ENCODE measurements around the gene HMGB2. TPM values are rescaled to one million over a fixed set of nuclear protein-coding genes. Genes with fewer than 3 reads are reported as not detected.

The HMGB2 gene
- total and polyA plus RNA-seq, 2 donors (not counting 3 experiments of a cell fraction or from before 2014, with no cell fraction given): 45.9 to 233 TPM

DNA sequence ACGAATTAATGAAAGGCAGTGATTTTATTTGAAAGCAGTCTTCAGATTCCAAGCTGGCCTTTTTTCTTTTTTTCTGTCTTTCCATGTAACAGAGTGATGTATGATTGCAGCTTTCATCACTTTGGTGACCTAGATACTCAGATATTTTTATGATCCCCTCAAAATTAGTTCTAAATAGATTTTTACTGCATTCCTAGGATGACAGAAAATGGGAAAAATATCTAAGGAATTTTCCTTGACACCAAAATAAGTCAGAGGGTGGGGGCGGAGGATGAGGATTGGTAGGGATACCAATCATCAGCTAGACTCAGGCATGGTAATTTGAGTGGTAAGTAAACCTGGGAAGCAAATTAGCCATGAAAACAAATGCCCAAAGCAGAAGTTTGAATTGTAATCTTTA lies 11.9 kb upstream of the HMGB2 start:
- Histone ChIP-seq H3K9me1 (replicated peaks; ENCODE audit: control insufficient read depth, extremely low read depth, insufficient read depth, low read length) (no peaks in the 10 kb centered on the region), H3K79me2 (ENCODE audit: control insufficient read depth, insufficient read depth, low read length) (no peaks in the 10 kb centered on the region), H3K4me2 (ENCODE audit: insufficient read depth, low read length) (no peak overlapping the region), H2AFZ (ENCODE audit: low read depth, low read length) (no peak overlapping the region), H3K9ac (replicated peaks; ENCODE audit: extremely low read depth, insufficient read depth, low read length) (no peak overlapping the region), H3K4me1 (ENCODE audit: control insufficient read depth, extremely low read depth, insufficient read depth, low read length) (peaks cover 2% of the 10 kb centered on the region), H3K4me3 (replicated peaks in 1 of 3; ENCODE audit: insufficient read depth in 1 of 3, low read depth in 1 of 3, low read length in 3 of 3) (no peak overlapping the region), H3K36me3 (ENCODE audit: control insufficient read depth in 2 of 2, extremely low read depth in 1 of 2, insufficient read depth in 2 of 2, low read length in 2 of 2) (no peaks in the 10 kb centered on the region), H3K27me3 (ENCODE audit: control insufficient read depth in 2 of 2, insufficient read depth in 2 of 2, low read length in 2 of 2) (no peaks in the 10 kb centered on the region), H3K9me3 (replicated peaks; ENCODE audit: control insufficient read depth, insufficient read depth, low read length) (no peaks in the 10 kb centered on the region), H3K27ac (ENCODE audit: insufficient read depth, low read depth, low read length) (no peak overlapping the region), H4K20me1 (replicated peaks; ENCODE audit: control insufficient read depth, extremely low read depth, insufficient read depth, low read length) (no peaks in the 10 kb centered on the region)
- no peak for FAIRE-seq
- BruUV-seq (replicated peaks): no TSS peak
- no peak for DNase-seq (ENCODE audit: low read depth, low spot score)
- CTCF ChIA-PET: interaction anchor here (0.9 to 2.5 kb wide), 4 partner anchors 10 to 27 kb away, joined by 3 to 7 read pairs (median 4); no protein-coding TSS in a partner anchor
- dilution Hi-C loops (cut with MboI; ENCODE audit: extremely low pct_ligation_motif_present, low sequenced_read_pairs) (no loop called here), intact Hi-C loops (cut with micrococcal nuclease) (no loop called here)
- TF ChIP-seq FOS (IDR thresholded peaks at IDR 0.05; ENCODE audit: borderline replicate concordance, insufficient read depth, low read length) (no peak), EZH2 (IDR thresholded peaks at IDR 0.05; ENCODE audit: borderline replicate concordance, low read depth, low read length, severe bottlenecking) (no peak), POLR2A (IDR thresholded peaks at IDR 0.05; ENCODE audit: low read depth, low read length) (no peak)
- TF ChIP-seq, protein P1, sequence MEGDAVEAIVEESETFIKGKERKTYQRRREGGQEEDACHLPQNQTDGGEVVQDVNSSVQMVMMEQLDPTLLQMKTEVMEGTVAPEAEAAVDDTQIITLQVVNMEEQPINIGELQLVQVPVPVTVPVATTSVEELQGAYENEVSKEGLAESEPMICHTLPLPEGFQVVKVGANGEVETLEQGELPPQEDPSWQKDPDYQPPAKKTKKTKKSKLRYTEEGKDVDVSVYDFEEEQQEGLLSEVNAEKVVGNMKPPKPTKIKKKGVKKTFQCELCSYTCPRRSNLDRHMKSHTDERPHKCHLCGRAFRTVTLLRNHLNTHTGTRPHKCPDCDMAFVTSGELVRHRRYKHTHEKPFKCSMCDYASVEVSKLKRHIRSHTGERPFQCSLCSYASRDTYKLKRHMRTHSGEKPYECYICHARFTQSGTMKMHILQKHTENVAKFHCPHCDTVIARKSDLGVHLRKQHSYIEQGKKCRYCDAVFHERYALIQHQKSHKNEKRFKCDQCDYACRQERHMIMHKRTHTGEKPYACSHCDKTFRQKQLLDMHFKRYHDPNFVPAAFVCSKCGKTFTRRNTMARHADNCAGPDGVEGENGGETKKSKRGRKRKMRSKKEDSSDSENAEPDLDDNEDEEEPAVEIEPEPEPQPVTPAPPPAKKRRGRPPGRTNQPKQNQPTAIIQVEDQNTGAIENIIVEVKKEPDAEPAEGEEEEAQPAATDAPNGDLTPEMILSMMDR (IDR thresholded peaks at IDR 0.05; ENCODE audit: extremely low read depth in 1 of 2, insufficient read depth in 1 of 2, low read depth in 1 of 2, low read length in 2 of 2): no peak
- POLR2A ChIA-PET: no interaction called here

DNA sequence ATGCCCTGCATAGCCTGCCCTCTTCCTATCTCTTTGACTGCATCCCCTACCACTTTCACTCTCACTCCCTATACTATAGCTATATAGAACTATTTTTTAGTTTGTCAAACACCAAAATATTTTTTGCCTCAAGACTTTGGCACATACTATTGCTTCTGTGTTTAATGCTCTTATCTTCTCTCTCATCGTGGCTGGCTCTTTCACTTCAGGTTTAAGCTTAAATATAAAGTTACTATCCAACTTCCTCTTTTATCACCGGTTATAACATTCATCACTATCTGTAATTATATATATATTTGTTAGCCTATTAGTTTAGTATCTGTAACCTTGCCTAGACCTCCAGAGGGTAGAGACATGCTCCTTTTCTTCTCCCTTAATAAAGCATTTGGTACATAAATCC lies 11.5 kb upstream of the HMGB2 start:
- TF ChIP-seq FOS (IDR thresholded peaks at IDR 0.05; ENCODE audit: borderline replicate concordance, insufficient read depth, low read length) (no peak), POLR2A (IDR thresholded peaks at IDR 0.05; ENCODE audit: low read depth, low read length) (no peak), JUN (IDR thresholded peaks at IDR 0.05; ENCODE audit: borderline replicate concordance, insufficient read depth, insufficient read length, low read depth) (no peak), POLR2AphosphoS5 (IDR thresholded peaks at IDR 0.05; ENCODE audit: insufficient read depth, low read depth, low read length) (no peak)
- TF ChIP-seq, protein P1 (IDR thresholded peaks at IDR 0.05; ENCODE audit: extremely low read depth in 1 of 2, insufficient read depth in 1 of 2, low read depth in 1 of 2, low read length in 2 of 2): no peak

More for the DNA sequence above, 11.5 kb upstream of the HMGB2 start:
- ChIA-PET CTCF (interaction anchor here (1.2 kb wide), 1 partner anchor 15 kb away, joined by 3 read pairs; no protein-coding TSS in a partner anchor), POLR2A (no interaction called here)
- intact Hi-C loops (cut with micrococcal nuclease) (no loop called here), dilution Hi-C loops (cut with MboI; ENCODE audit: extremely low pct_ligation_motif_present, low sequenced_read_pairs) (no loop called here)
- Histone ChIP-seq H3K4me2 (ENCODE audit: insufficient read depth, low read length) (no peak overlapping the region), H3K9me1 (replicated peaks; ENCODE audit: control insufficient read depth, extremely low read depth, insufficient read depth, low read length) (no peaks in the 10 kb centered on the region), H3K4me3 (replicated peaks in 1 of 3; ENCODE audit: insufficient read depth in 1 of 3, low read depth in 1 of 3, low read length in 3 of 3) (no peak overlapping the region), H3K27ac (ENCODE audit: insufficient read depth, low read depth, low read length) (no peak overlapping the region), H3K9me3 (replicated peaks; ENCODE audit: control insufficient read depth, insufficient read depth, low read length) (no peaks in the 10 kb centered on the region), H2AFZ (ENCODE audit: low read depth, low read length) (no peak overlapping the region), H3K36me3 (ENCODE audit: control insufficient read depth in 2 of 2, extremely low read depth in 1 of 2, insufficient read depth in 2 of 2, low read length in 2 of 2) (no peaks in the 10 kb centered on the region), H3K27me3 (ENCODE audit: control insufficient read depth in 2 of 2, insufficient read depth in 2 of 2, low read length in 2 of 2) (no peaks in the 10 kb centered on the region), H3K9ac (replicated peaks; ENCODE audit: extremely low read depth, insufficient read depth, low read length) (no peak overlapping the region), H3K79me2 (ENCODE audit: control insufficient read depth, insufficient read depth, low read length) (no peaks in the 10 kb centered on the region), H4K20me1 (replicated peaks; ENCODE audit: control insufficient read depth, extremely low read depth, insufficient read depth, low read length) (no peaks in the 10 kb centered on the region), H3K4me1 (ENCODE audit: control insufficient read depth, extremely low read depth, insufficient read depth, low read length) (peaks cover 2% of the 10 kb centered on the region)
- BruUV-seq (replicated peaks): no TSS peak
- no peak for FAIRE-seq
- DNase-seq (ENCODE audit: low read depth, low spot score): no peak

Data from endothelial cell of umbilical vein (primary cell).